AG04449 (cell line): ENCODE data around the gene TOMM20.
"Not testable (repeated sequence)": the region's sequence is repeated elsewhere in the genome, so short reads cannot be mapped to it uniquely, and the experiment has no call there.

Source experiments
- CTCF ChIA-PET: fragments of 350-600 bp; formaldehyde crosslinking; extraction: SDS; loops from one replicate; lab custom pipeline; 2021; ENCODE audit warnings: antibody characterized with exemption; lab: Yijun Ruan, JAX
- POLR2A ChIA-PET: fragments of 400-600, 350-600 bp; formaldehyde crosslinking; extraction: SDS; loops from one replicate; lab custom pipeline; 2020; ENCODE audit warnings: antibody characterized with exemption, inconsistent platforms; lab: Yijun Ruan, JAX
- DNase-seq: peaks from one replicate; pipeline ENCODE4 v3.0.0-alpha.2; 2010; ENCODE audit warnings: low read depth, low spot score
- H3K4me3 ChIP-seq: 2 replicates; pipeline ENCODE4 v1.5.1; 2011; ENCODE audit warnings: low read depth, mild to moderate bottlenecking, control low read depth, low read length
- TF ChIP-seq, protein P1 (sequence below): IDR thresholded peaks from one replicate; pipeline ENCODE4 v1.5.1; 2011; ENCODE audit warnings: mild to moderate bottlenecking, moderate library complexity, low read length, control low read depth, inconsistent platforms; ENCODE audit not compliant: insufficient read depth; ENCODE audit errors: missing control alignments

Gene TOMM20

DNA sequence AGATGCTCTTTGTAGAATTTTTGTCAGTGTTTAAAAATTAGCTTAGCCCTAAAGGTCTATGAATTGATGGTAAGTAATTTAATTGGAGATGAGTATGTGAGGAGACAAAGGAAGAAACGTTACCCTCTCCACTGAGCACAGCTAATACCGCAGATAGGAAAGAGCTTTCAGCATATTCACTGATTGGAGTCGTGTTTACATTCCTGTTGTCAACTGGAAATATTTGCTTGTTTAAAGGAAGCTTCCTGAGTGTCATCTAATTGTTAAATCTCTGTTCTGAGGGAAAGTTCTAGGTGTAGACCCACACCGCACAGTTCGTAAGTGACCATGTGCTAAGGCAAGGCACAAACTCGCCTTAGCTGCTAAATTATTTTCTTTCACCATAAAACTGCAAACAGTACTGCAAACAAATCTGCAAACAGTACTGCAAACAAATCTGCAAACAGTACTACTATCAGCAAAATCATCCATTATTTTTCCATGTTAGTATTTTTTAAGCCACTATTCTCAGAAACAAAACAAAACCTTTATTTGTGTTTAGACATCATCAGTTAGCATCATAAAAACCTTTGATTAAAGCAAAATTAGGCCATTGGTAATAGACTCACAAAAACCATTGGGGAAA, 32.6 kb downstream of the TOMM20 start:
- ChIA-PET CTCF (interaction anchor here (1.0 to 5.7 kb wide), 10 partner anchors 9 to 611 kb away, joined by 3 to 73 read pairs (median 8); partner anchors contain the start of gene B3GALNT2), POLR2A (no interaction called here)
- no peak for DNase-seq
- H3K4me3 ChIP-seq: no peak overlapping the region
- TF ChIP-seq, protein P1, sequence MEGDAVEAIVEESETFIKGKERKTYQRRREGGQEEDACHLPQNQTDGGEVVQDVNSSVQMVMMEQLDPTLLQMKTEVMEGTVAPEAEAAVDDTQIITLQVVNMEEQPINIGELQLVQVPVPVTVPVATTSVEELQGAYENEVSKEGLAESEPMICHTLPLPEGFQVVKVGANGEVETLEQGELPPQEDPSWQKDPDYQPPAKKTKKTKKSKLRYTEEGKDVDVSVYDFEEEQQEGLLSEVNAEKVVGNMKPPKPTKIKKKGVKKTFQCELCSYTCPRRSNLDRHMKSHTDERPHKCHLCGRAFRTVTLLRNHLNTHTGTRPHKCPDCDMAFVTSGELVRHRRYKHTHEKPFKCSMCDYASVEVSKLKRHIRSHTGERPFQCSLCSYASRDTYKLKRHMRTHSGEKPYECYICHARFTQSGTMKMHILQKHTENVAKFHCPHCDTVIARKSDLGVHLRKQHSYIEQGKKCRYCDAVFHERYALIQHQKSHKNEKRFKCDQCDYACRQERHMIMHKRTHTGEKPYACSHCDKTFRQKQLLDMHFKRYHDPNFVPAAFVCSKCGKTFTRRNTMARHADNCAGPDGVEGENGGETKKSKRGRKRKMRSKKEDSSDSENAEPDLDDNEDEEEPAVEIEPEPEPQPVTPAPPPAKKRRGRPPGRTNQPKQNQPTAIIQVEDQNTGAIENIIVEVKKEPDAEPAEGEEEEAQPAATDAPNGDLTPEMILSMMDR: no peak

DNA sequence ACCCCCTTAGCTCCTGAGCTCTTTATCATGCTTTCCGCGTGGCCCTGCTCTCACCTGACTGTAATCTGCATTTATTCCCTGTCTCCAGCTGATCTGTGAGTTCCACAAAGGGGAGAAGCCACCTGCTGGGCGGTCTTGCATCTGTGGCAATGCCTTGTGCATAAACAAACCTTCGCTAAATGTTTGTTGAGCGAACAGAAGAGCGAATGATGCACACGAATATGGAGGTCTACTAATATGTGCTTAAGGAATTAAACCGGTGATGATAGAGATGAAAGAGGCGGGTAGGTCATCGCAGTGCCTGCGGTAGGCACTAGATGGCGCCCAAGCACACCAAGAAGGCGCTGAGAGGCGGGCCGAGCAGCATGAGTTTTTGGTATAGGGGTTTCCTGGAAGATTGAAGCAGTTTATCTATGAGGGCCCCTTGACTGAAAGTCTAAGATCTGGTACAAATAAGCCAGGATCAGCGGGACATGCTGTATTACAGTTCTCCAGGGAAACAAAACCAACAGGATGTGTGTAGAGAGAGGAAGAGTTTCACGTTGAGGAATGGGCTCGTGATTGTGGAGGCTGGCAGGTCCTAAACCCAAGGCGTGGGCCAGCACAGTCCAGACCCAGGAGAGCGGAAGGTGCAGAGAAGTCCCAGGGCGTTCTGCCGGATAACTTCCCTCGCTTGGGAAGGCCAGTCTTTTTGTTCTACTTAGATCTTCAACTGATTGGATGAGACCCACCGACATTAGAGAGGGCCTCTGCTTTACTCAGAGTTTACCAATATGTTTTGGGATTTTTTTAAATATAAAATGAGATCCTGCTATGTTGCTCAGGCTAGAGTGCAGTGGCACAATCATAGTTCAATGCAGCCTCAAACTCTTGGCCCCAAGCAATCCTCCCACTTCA, 34.7 kb downstream of the TOMM20 start:
- H3K4me3 ChIP-seq: no peak overlapping the region
- CTCF ChIA-PET: interaction anchor here (0.6 to 5.7 kb wide), 43 partner anchors 10 to 784 kb away, joined by 3 to 73 read pairs (median 4); partner anchors contain the start of genes B3GALNT2, RBM34 and TARBP1
- DNase-seq: no peak
- TF ChIP-seq, protein P1: peak; percentile 87
- POLR2A ChIA-PET: interaction anchor here (0.6 kb wide), 1 partner anchor 560 kb away, joined by 4 read pairs; no protein-coding TSS in a partner anchor

DNA sequence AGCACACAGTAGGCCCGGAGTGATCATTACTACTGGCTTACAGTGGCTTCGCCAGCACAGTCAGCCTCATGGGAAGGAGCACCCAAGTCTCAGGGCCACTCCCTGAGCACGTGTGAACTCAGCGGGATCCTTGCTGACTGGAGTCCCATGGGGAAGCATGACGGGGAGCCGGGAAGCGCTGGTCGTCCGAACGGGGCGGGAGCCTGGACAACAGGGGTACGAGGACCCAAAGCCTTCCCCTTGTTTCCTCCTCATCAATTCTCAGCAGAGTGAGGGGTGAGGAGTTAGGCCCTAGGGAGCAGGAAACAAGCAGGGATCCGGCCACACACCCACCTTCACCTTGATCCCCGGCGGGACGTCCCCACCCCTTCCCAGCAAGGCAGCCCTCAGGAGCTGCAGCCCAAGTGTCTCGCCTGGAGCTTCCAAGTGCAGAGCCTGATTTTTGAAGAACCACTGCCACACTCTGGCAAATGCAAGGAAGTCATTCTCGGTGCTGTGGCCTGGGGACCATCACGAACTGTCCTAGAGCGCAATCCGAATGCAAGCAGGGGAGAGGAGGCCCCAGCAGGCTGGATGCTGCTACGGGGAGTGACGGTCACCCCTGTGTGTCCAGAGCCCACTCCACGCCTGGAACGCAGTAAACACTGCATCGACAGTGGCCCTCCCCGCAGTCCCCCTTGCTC, 35.5 kb downstream of the TOMM20 start:
- CTCF ChIA-PET: interaction anchor here (0.6 to 5.7 kb wide), 36 partner anchors 10 to 783 kb away, joined by 3 to 73 read pairs (median 4); partner anchors contain the start of genes B3GALNT2, RBM34 and TARBP1
- no peak for DNase-seq
- TF ChIP-seq, protein P1: peak; percentile 38
- POLR2A ChIA-PET: interaction anchor here (0.6 kb wide), 1 partner anchor 559 kb away, joined by 4 read pairs; no protein-coding TSS in a partner anchor
- no peak overlapping the region for H3K4me3 ChIP-seq

DNA sequence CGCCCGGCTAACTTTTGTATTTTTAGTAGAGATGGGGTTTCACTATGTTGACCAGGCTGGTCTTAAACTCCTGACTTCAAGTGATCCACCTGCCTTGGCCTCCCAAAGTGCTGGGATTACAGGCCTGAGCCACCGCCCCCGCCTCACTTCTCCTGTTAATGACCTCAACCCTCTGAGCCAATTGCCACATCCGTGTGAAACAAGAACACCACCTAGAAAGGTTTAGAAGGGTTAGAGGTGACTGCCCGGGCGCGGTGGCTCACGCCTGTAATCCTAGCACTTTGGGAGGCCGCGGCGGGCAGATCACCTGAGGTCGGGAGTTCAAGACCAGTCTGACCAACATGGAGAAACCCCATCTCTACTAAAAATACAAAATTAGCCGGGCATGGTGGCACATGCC, 36.2 kb downstream of the TOMM20 start:
- POLR2A ChIA-PET, DNase-seq, H3K4me3 ChIP-seq: not testable (repeated sequence)
- CTCF ChIA-PET: interaction anchor here (0.6 to 5.7 kb wide), 5 partner anchors 9 to 607 kb away, joined by 3 to 73 read pairs (median 21); no protein-coding TSS in a partner anchor

DNA sequence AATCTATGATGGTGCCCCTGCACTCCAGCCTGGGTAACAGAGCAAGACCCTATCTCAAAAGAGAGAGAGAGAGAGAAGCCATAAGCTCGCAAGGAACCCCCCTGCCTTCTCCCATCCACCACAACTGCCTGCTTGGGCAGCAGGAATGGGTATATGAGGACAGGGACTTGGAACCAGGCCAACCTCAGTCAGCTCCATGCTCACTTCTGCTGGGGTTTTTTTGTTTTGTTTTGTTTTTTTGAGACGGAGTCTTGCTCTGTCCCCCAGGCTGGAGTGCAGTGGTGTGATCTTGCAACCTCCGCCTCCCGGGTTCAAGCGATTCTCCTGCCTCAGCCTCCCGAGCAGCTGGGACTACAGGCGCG, 36.6 kb downstream of the TOMM20 start:
- CTCF ChIA-PET: interaction anchor here (1.0 to 5.7 kb wide), 5 partner anchors 10 to 607 kb away, joined by 3 to 73 read pairs (median 21); no protein-coding TSS in a partner anchor
- POLR2A ChIA-PET, DNase-seq, H3K4me3 ChIP-seq: not testable (repeated sequence)

DNA sequence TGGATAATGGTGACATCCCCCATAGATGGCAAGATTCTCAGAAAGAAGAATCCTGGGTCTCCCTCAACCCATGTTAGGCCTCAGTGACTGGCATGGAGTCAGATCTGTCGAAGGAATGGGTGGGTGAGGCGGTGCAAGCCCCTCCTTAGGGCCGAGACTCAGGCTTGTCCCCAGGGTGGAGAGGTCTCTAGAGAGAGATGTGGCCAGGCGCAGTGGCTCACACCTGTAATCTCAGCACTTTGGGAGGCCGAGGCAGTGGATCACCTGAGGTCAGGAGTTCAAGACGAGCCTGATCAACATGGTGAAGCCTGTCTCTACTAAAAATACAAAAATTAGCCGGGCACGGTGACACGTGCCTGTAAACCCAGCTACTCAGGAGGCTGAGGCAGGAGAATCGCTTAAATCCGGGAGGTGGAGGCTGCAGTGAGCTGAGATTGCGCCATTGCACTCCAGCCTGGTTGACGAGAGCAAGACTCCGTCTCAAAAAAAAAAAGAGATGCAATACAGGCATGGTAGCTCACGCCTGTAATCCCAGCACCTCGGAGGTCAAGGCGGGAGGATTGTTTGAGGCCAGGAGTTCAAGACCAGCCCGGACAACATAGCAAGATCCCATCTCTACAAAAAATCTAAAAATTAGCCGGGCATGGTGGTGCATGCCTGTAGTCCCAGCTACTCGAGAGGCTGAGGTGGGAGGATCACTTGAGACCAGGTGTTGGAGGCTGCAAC, 37.2 kb downstream of the TOMM20 start:
- POLR2A ChIA-PET: interaction anchor here (0.8 kb wide), 1 partner anchor 480 kb away, joined by 3 read pairs; no protein-coding TSS in a partner anchor
- H3K4me3 ChIP-seq, DNase-seq: not testable (repeated sequence)
- CTCF ChIA-PET: interaction anchor here (0.8 to 2.9 kb wide), 12 partner anchors 10 to 604 kb away, joined by 3 to 21 read pairs (median 4); no protein-coding TSS in a partner anchor
